LNCaP clone FGC (cell line): ENCODE measurements around the gene CUEDC1.
"Not testable (repeated sequence)": the region's sequence is repeated elsewhere in the genome, so short reads cannot be mapped to it uniquely, and the experiment has no call there.

Experiments
- DNase-seq: peaks from one replicate; pipeline ENCODE4 v3.0.0-alpha.2; 2011; ENCODE audit warnings: low read depth
- H3K4me3 ChIP-seq: 2 replicates; pipeline ENCODE4 v1.5.1; 2011; ENCODE audit warnings: mild to moderate bottlenecking, low read depth, low read length, control low read depth
- CTCF ChIP-seq: IDR thresholded peaks from 2 replicates; pipeline ENCODE4 v1.5.1; 2012; ENCODE audit warnings: mild to moderate bottlenecking; ENCODE audit not compliant: control insufficient read depth, insufficient read depth; ENCODE audit errors: extremely low read depth

CUEDC1 gene

GRCh38 chr17:57975044-57975443, 19.8 kb upstream of the CUEDC1 start:
- H3K4me3 ChIP-seq, result no peak overlapping the region
- DNase-seq, result no peak
- TF ChIP-seq CTCF, result no peak

- H3K4me3 ChIP-seq, DNase-seq: not testable (repeated sequence)
Observed at GRCh38 chr17:57974053-57974824, 19.0 kb upstream of the CUEDC1 start.

- no peak for TF ChIP-seq CTCF
- H3K4me3 ChIP-seq, result no peak overlapping the region
- DNase-seq, result no peak
Observed at GRCh38 chr17:57972151-57972550, 16.9 kb upstream of the CUEDC1 start.

GRCh38 chr17:57971572-57971971, 16.4 kb upstream of the CUEDC1 start:
- no peak for TF ChIP-seq CTCF
- no peak overlapping the region for H3K4me3 ChIP-seq
- peak; percentile 41 for DNase-seq

- H3K4me3 ChIP-seq, result no peak overlapping the region
- DNase-seq, result no peak
- no peak for TF ChIP-seq CTCF
Observed at GRCh38 chr17:57970710-57971109, 15.5 kb upstream of the CUEDC1 start.

GRCh38 chr17:57968456-57968855, 13.2 kb upstream of the CUEDC1 start:
- TF ChIP-seq CTCF, result no peak
- H3K4me3 ChIP-seq, result no peak overlapping the region
- DNase-seq, result no peak

- no peak for TF ChIP-seq CTCF
- no peak overlapping the region for H3K4me3 ChIP-seq
- no peak for DNase-seq
Observed at GRCh38 chr17:57966875-57967274, 11.7 kb upstream of the CUEDC1 start.
